Gastrocnemius medialis (tissue), 4 donors: ENCODE results near the gene SIX6. TPM values are rescaled to one million over a fixed set of nuclear protein-coding genes. Genes with fewer than 3 reads are reported as not detected.
A peak's percentile ranks its signal among the peaks of the same experiment; 100 is the strongest.

Experiments
- ATAC-seq, 2 donors: fragments of 150-250 bp; one replicate each; pipeline ENCODE4 v1.9.1; 2016
- DNase-seq, 2 donors: peaks; one replicate each; pipeline ENCODE4 v3.0.0-alpha.2; 2019
- H3K27ac ChIP-seq, 4 donors: fragments of 200-600 bp; sonication (generic); 1 replicate in 1 of 4; 2 replicates in 3 of 4; pipeline ENCODE4 v1.5.1; 2016 to 2018; ENCODE audit warnings: mild to moderate bottlenecking in 2 of 4, moderate library complexity in 1 of 4
- H3K27me3 ChIP-seq, 3 donors: fragments of 200-600 bp; sonication (generic) in 2 of 3; 1 replicate in 1 of 3; 2 replicates in 2 of 3; pipeline versions ENCODE4 v1.5.1 to v1.6.0; 2016 to 2019; ENCODE audit warnings: mild to moderate bottlenecking in 1 of 3, moderate library complexity in 1 of 3
- H3K36me3 ChIP-seq, 2 donors: fragments of 200-600 bp; sonication (generic) in 1 of 2; one replicate each; pipeline ENCODE4 v1.5.1; 2017 to 2018
- H3K4me1 ChIP-seq, 2 donors: fragments of 200-600 bp; sonication (generic) in 1 of 2; one replicate each; pipeline ENCODE4 v1.5.1; 2016 to 2017; ENCODE audit warnings: mild to moderate bottlenecking in 2 of 2
- H3K4me3 ChIP-seq, 4 donors: fragments of 200-600 bp; sonication (generic) in 3 of 4; 1 replicate in 1 of 4; 2 replicates in 3 of 4; pipeline ENCODE4 v1.5.1; 2016 to 2019; ENCODE audit warnings: mild to moderate bottlenecking in 2 of 4
- H3K9me3 ChIP-seq, 3 donors: fragments of 200-600 bp; sonication (generic) in 2 of 3; 1 replicate in 1 of 3; 2 replicates in 2 of 3; pipeline ENCODE4 v1.5.1; 2016 to 2019
- CTCF ChIP-seq, 5 experiments: fragments of 450-650 bp in 3 of 5; fragments of 200-600 bp in 2 of 5; sonication (generic) in 2 of 5; IDR thresholded peaks in 4 of 5; conservative IDR thresholded peaks in 1 of 5; 1 replicate in 4 of 5; 2 replicates in 1 of 5; pipeline ENCODE4 v1.5.1; 2016 to 2019; ENCODE audit warnings: antibody characterized with exemption in 5 of 5, mild to moderate bottlenecking in 3 of 5, moderate library complexity in 3 of 5
- POLR2A ChIP-seq, 2 donors: fragments of 450-650 bp; IDR thresholded peaks; one replicate each; pipeline ENCODE4 v1.6.1; 2017; ENCODE audit warnings: antibody characterized with exemption in 2 of 2, mild to moderate bottlenecking in 2 of 2, moderate library complexity in 2 of 2
- in situ Hi-C, 4 donors: fragments of 200-750 bp; cut with MboI; loops; one replicate each; pipeline versions ENCODE4 v1.15.0 to v1.8.0; 2017; ENCODE audit warnings: low sequenced_read_pairs in 4 of 4
- intact Hi-C: fragments of 100-400 bp; cut with DNase I; formaldehyde crosslinking; loops from one replicate; pipeline ENCODE4 v1.15.1; 2023; ENCODE audit warnings: low total_unique reads
- total RNA-seq, 4 donors: library from RNA; depleted of rRNA; stranded (reverse); fragments of >200 nt; gene quantifications; one replicate each; pipeline versions ENCODE4 v1.1.0 to v1.2.3, GENCODE V29; 2016

Gene SIX6
- total RNA-seq, 4 donors from 2014 or later = 0.32 to 0.61 (median 0.40) TPM; not detected in 1

- in situ Hi-C loops = no loop called here
- Histone ChIP-seq H3K27ac (no peak overlapping the region), H3K4me3 (no peak overlapping the region), H3K9me3 (no peaks in the 10 kb centered on the region), H3K36me3 (no peaks in the 10 kb centered on the region), H3K27me3 (peaks cover 13 to 48% (median 39%) of the 10 kb centered on the region in 3 donors), H3K4me1 (peaks cover 0 to 10% of the 10 kb centered on the region in 2 donors)
- DNase-seq = no peak
- intact Hi-C loops = no loop called here
- ATAC-seq = no peak
- no peak for TF ChIP-seq CTCF (IDR thresholded peaks at IDR 0.05 in 4 of 5, conservative IDR thresholded peaks at IDR 0.05 in 1 of 5)
- no peak for TF ChIP-seq POLR2A (IDR thresholded peaks at IDR 0.05)
Observed at GRCh38 chr14:60506985-60507829, 1.7 kb upstream of the SIX6 start.

GRCh38 chr14:60508363-60508706 lies 611 bp upstream of the SIX6 start:
- peaks cover 14 to 56% (median 39%) of the 10 kb centered on the region in 3 donors for H3K27me3 ChIP-seq
- intact Hi-C loops = no loop called here

GRCh38 chr14:60509438-60510253 lies 700 bp downstream of the SIX6 start:
- Histone ChIP-seq H3K27me3 (peaks cover 14 to 67% (median 39%) of the 10 kb centered on the region in 3 donors), H3K4me1 (peaks cover 0 to 12% of the 10 kb centered on the region in 2 donors), H3K9me3 (no peaks in the 10 kb centered on the region), H3K4me3 (peak overlapping the region; percentile 51 to 58 (median 56)), H3K36me3 (no peaks in the 10 kb centered on the region), H3K27ac (no peak overlapping the region)
- no peak for TF ChIP-seq CTCF (IDR thresholded peaks at IDR 0.05 in 4 of 5, conservative IDR thresholded peaks at IDR 0.05 in 1 of 5)
- in situ Hi-C loops = no loop called here
- ATAC-seq (peak; percentile 14 to 34), DNase-seq (no peak)
- intact Hi-C loops = no loop called here

More at GRCh38 chr14:60508363-60508706, 611 bp upstream of the SIX6 start:
- in situ Hi-C loops = no loop called here
- peaks cover 0 to 10% of the 10 kb centered on the region in 2 donors for H3K4me1 ChIP-seq
- peak overlapping the region; percentile 51 to 58 (median 56) for H3K4me3 ChIP-seq
- no peaks in the 10 kb centered on the region for H3K36me3 ChIP-seq
- no peak overlapping the region for H3K27ac ChIP-seq
- no peak for DNase-seq
- no peaks in the 10 kb centered on the region for H3K9me3 ChIP-seq
- no peak for ATAC-seq
- TF ChIP-seq CTCF (IDR thresholded peaks at IDR 0.05 in 4 of 5, conservative IDR thresholded peaks at IDR 0.05 in 1 of 5) (no peak), POLR2A (IDR thresholded peaks at IDR 0.05) (no peak)

GRCh38 chr14:60510254-60510950 lies 1.5 kb downstream of the SIX6 start:
- no peaks in the 10 kb centered on the region for H3K9me3 ChIP-seq
- DNase-seq = no peak
- intact Hi-C loops (no loop called here), in situ Hi-C loops (no loop called here)
- no peaks in the 10 kb centered on the region for H3K36me3 ChIP-seq
- peak overlapping the region in 1 of 4 donors; percentile 12 for H3K4me3 ChIP-seq
- ATAC-seq = no peak
- peaks cover 14 to 69% (median 39%) of the 10 kb centered on the region in 3 donors for H3K27me3 ChIP-seq
- no peak for TF ChIP-seq CTCF (IDR thresholded peaks at IDR 0.05 in 4 of 5, conservative IDR thresholded peaks at IDR 0.05 in 1 of 5)
- TF ChIP-seq POLR2A (IDR thresholded peaks at IDR 0.05) = no peak
- H3K4me1 ChIP-seq = peaks cover 0 to 12% of the 10 kb centered on the region in 2 donors
- H3K27ac ChIP-seq = no peak overlapping the region
